NCI-H446 (cell line): ENCODE measurements around the gene RBBP6.
"Not testable (repeated sequence)": the region's sequence is repeated elsewhere in the genome, so short reads cannot be mapped to it uniquely, and the experiment has no call there.

Experiments used
- DNase-seq, 2 experiments: peaks; one replicate each; lab custom pipeline; 2025; lab: John Stamatoyannopoulos, UW

Gene RBBP6

GRCh38 chr16:24539295-24539849 is at the start of gene RBBP6:
TSS of gene RBBP6 (plus strand) at chr16:24539566. CDS start at chr16:24540627, 1,061 bp downstream.
- peak; percentile 83 to 96 for DNase-seq

- no peak for DNase-seq
These were observed 48.5 kb upstream of the RBBP6 start for GRCh38 chr16:24490866-24491265.

- DNase-seq = no peak
These were observed 47.6 kb upstream of the RBBP6 start for GRCh38 chr16:24491731-24492130.

GRCh38 chr16:24493821-24494220 is 45.5 kb upstream of the RBBP6 start:
- no peak for DNase-seq

GRCh38 chr16:24495207-24495606 is 44.2 kb upstream of the RBBP6 start:
- not testable (repeated sequence) for DNase-seq

- DNase-seq = no peak
These were observed 41.9 kb upstream of the RBBP6 start for GRCh38 chr16:24497440-24497839.

- DNase-seq = peak in 1 of 2 experiments; percentile 10
These were observed 40.1 kb upstream of the RBBP6 start for GRCh38 chr16:24499193-24499814.

- peak; percentile 9 to 68 for DNase-seq
These were observed 34.7 kb upstream of the RBBP6 start for GRCh38 chr16:24504472-24505345.

GRCh38 chr16:24505959-24506358 is 33.4 kb upstream of the RBBP6 start:
- DNase-seq = no peak

GRCh38 chr16:24507959-24508480 is 31.3 kb upstream of the RBBP6 start:
- no peak for DNase-seq

- no peak for DNase-seq
These were observed 30.8 kb upstream of the RBBP6 start for GRCh38 chr16:24508614-24509013.

- no peak for DNase-seq
These were observed 29.8 kb upstream of the RBBP6 start for GRCh38 chr16:24509536-24509935.

GRCh38 chr16:24511174-24511573 is 28.2 kb upstream of the RBBP6 start:
- no peak for DNase-seq

- no peak for DNase-seq
These were observed 27.6 kb upstream of the RBBP6 start for GRCh38 chr16:24511792-24512191.

- peak in 1 of 2 experiments; percentile 55 for DNase-seq
These were observed 25.3 kb upstream of the RBBP6 start for GRCh38 chr16:24514096-24514495.

- DNase-seq = peak in 1 of 2 experiments; percentile 45
These were observed 24.2 kb upstream of the RBBP6 start for GRCh38 chr16:24515186-24515585.

GRCh38 chr16:24516900-24517669 is 22.3 kb upstream of the RBBP6 start:
- DNase-seq = peak; percentile 37 to 81

GRCh38 chr16:24518498-24518897 is 20.9 kb upstream of the RBBP6 start:
- no peak for DNase-seq

- no peak for DNase-seq
These were observed 18.4 kb upstream of the RBBP6 start for GRCh38 chr16:24520983-24521382.

GRCh38 chr16:24522751-24523150 is 16.6 kb upstream of the RBBP6 start:
- no peak for DNase-seq

GRCh38 chr16:24523569-24523968 is 15.8 kb upstream of the RBBP6 start:
- no peak for DNase-seq
